GM23338 (cell line): ENCODE data around the gene SPSB4. TPM values are rescaled to one million over a fixed set of nuclear protein-coding genes. Genes with fewer than 3 reads are reported as not detected.

Experiments
- ATAC-seq: fragments of 200-7000 bp; cut with Tn5 transposase; 3 replicates; pipeline ENCODE4 v1.9.1; 2020
- DNase-seq: peaks from one replicate; pipeline ENCODE4 v3.0.0-alpha.2; 2015; ENCODE audit warnings: low spot score
- H2AFZ ChIP-seq: fragments of 200-600 bp; sonication (generic); 2 replicates; pipeline ENCODE4 v1.8.0; 2016; ENCODE audit warnings: antibody characterized with exemption, mild to moderate bottlenecking, moderate library complexity
- H3F3A ChIP-seq: fragments of 200-600 bp; sonication (generic); replicated peaks from 2 replicates; pipeline ENCODE4 v1.8.0; 2017; ENCODE audit warnings: antibody characterized with exemption, mixed run types, low read depth
- H3K27ac ChIP-seq: fragments of 200-600 bp; sonication (generic); 2 replicates; pipeline ENCODE4 v1.6.1; 2016; ENCODE audit warnings: low read depth
- H3K27me3 ChIP-seq: fragments of 200-600 bp; sonication (generic); 2 replicates; pipeline ENCODE4 v1.8.0; 2016; ENCODE audit warnings: mild to moderate bottlenecking, mixed run types, moderate library complexity; ENCODE audit not compliant: insufficient read depth
- H3K36me3 ChIP-seq: fragments of 200-600 bp; sonication (generic); 2 replicates; pipeline ENCODE4 v1.8.0; 2016; ENCODE audit warnings: mild to moderate bottlenecking; ENCODE audit not compliant: insufficient read depth
- H3K4me1 ChIP-seq: fragments of 200-600 bp; sonication (generic); 2 replicates; pipeline ENCODE4 v1.8.0; 2016; ENCODE audit warnings: mild to moderate bottlenecking, moderate library complexity; ENCODE audit not compliant: insufficient read depth
- H3K4me2 ChIP-seq: fragments of 200-600 bp; sonication (generic); 2 replicates; pipeline ENCODE4 v1.7.1; 2017; ENCODE audit warnings: mixed run types
- H3K4me3 ChIP-seq: fragments of 200-600 bp; sonication (generic); 2 replicates; pipeline ENCODE4 v1.6.1; 2016; ENCODE audit warnings: mixed run types
- H3K79me2 ChIP-seq: fragments of 200-600 bp; sonication (generic); replicated peaks from 2 replicates; pipeline ENCODE4 v1.8.0; 2017; ENCODE audit warnings: mild to moderate bottlenecking; ENCODE audit not compliant: insufficient read depth
- H3K9me2 ChIP-seq: fragments of 200-600 bp; sonication (generic); 2 replicates; pipeline ENCODE4 v1.8.0; 2017; ENCODE audit not compliant: insufficient read depth
- H4K20me1 ChIP-seq: fragments of 200-600 bp; sonication (generic); replicated peaks from 2 replicates; pipeline ENCODE4 v1.8.0; 2017; ENCODE audit warnings: mild to moderate bottlenecking; ENCODE audit not compliant: insufficient read depth
- H3K27ac Mint-ChIP-seq: 2 replicates; pipeline ENCODE4 v1.8.0; 2020; ENCODE audit warnings: inconsistent platforms, mild to moderate bottlenecking, moderate library complexity, mixed read lengths
- H3K27me3 Mint-ChIP-seq: 3 replicates; pipeline ENCODE4 v1.8.0; 2022; ENCODE audit warnings: low read depth, mild to moderate bottlenecking, moderate library complexity, mixed read lengths, inconsistent platforms; ENCODE audit not compliant: insufficient read depth, poor library complexity
- H3K36me3 Mint-ChIP-seq: 3 replicates; pipeline ENCODE4 v1.8.0; 2021; ENCODE audit warnings: low read depth, mild to moderate bottlenecking, inconsistent platforms, moderate library complexity, mixed read lengths
- H3K4me1 Mint-ChIP-seq: 3 replicates; pipeline ENCODE4 v1.8.0; 2020; ENCODE audit warnings: mild to moderate bottlenecking, inconsistent platforms, mixed read lengths
- H3K4me3 Mint-ChIP-seq: 3 replicates; pipeline ENCODE4 v1.8.0; 2021; ENCODE audit warnings: moderate library complexity, mild to moderate bottlenecking, inconsistent platforms, mixed read lengths
- H3K9me3 Mint-ChIP-seq: 3 replicates; pipeline ENCODE4 v1.8.0; 2020; ENCODE audit warnings: moderate library complexity, mild to moderate bottlenecking, inconsistent platforms, mixed read lengths
- CREB1 ChIP-seq: fragments of 250-450 bp; sonication (Bioruptor Pico); IDR thresholded peaks from 2 replicates; pipeline ENCODE4 v1.5.0; 2020; ENCODE audit warnings: low read depth, mild to moderate bottlenecking, moderate library complexity
- CTCF ChIP-seq, 2 experiments: fragments of 200-600 bp in 1 of 2; sonication (generic) in 1 of 2; conservative IDR thresholded peaks; 2 replicates each; pipeline versions ENCODE4 v1.5.1 to v1.6.1; 2016 to 2017; ENCODE audit warnings: antibody characterized with exemption in 2 of 2, low read depth in 2 of 2, mild to moderate bottlenecking in 2 of 2, moderate library complexity in 1 of 2
- ETS1 ChIP-seq: IDR thresholded peaks from 2 replicates; pipeline ENCODE4 v1.6.1; 2016; ENCODE audit warnings: antibody characterized with exemption
- EZH2 ChIP-seq: fragments of 200-600 bp; sonication (generic); IDR thresholded peaks from one replicate; pipeline ENCODE4 v1.8.0; 2017; ENCODE audit warnings: antibody characterized with exemption, mild to moderate bottlenecking, low read depth; ENCODE audit not compliant: unreplicated experiment
- EZH2phosphoT487 ChIP-seq: fragments of 200-600 bp; sonication (generic); IDR thresholded peaks from one replicate; pipeline ENCODE4 v1.8.1; 2018; ENCODE audit warnings: antibody characterized with exemption; ENCODE audit not compliant: unreplicated experiment
- JUNB ChIP-seq: IDR thresholded peaks from one replicate; pipeline ENCODE4 v1.6.1; 2016; ENCODE audit warnings: antibody characterized with exemption; ENCODE audit not compliant: unreplicated experiment
- NANOG ChIP-seq: IDR thresholded peaks from 2 replicates; pipeline ENCODE4 v1.6.1; 2016; ENCODE audit warnings: antibody characterized with exemption, borderline replicate concordance
- POLR2AphosphoS5 ChIP-seq: IDR thresholded peaks from 2 replicates; pipeline ENCODE4 v1.6.1; 2016; ENCODE audit warnings: antibody characterized with exemption, low read depth
- REST ChIP-seq: IDR thresholded peaks from one replicate; pipeline ENCODE4 v1.6.1; 2018; ENCODE audit warnings: antibody characterized with exemption; ENCODE audit not compliant: unreplicated experiment
- STAT1 ChIP-seq: IDR thresholded peaks from one replicate; pipeline ENCODE4 v1.6.1; 2016; ENCODE audit warnings: antibody characterized with exemption; ENCODE audit not compliant: unreplicated experiment
- ZNF114 ChIP-seq: fragments of 250-450 bp; sonication (Bioruptor Pico); IDR thresholded peaks from 2 replicates; pipeline ENCODE4 v1.5.0; 2020; ENCODE audit warnings: mild to moderate bottlenecking, moderate library complexity
- ZNF331 ChIP-seq: fragments of 250-450 bp; sonication (Bioruptor Pico); IDR thresholded peaks from 2 replicates; pipeline ENCODE4 v1.5.0; 2020; ENCODE audit warnings: low read depth, mild to moderate bottlenecking, moderate library complexity
- ZNF462 ChIP-seq: fragments of 250-450 bp; sonication (Bioruptor Pico); IDR thresholded peaks from 2 replicates; pipeline ENCODE4 v1.5.0; 2020; ENCODE audit warnings: mild to moderate bottlenecking, moderate library complexity
- polyA plus RNA-seq: library from polyadenylated mRNA; unstranded; fragments of >200 nt; fragmentation: Nextera tagmentation; extraction: Ambion mirVana; gene quantifications from 2 replicates; pipeline ENCODE4 v1.2.1, GENCODE V29; 2016
- total RNA-seq: library from RNA; depleted of rRNA; stranded (reverse); fragments of >200 nt; shearing (Covaris generic); gene quantifications from 2 replicates; pipeline ENCODE4 v1.2.3, GENCODE V29; 2014

The SPSB4 gene
- total and polyA plus RNA-seq, 2 experiments from 2014 or later = 6.7 to 25.9 TPM

GRCh38 chr3:141086188-141086587 lies 35.0 kb downstream of the SPSB4 start:
- Mint-ChIP-seq H3K9me3 (no peaks in the 10 kb centered on the region), H3K4me1 (peaks cover 81% of the 10 kb centered on the region), H3K27me3 (peaks cover 12% of the 10 kb centered on the region), H3K27ac (no peak overlapping the region), H3K4me3 (no peak overlapping the region), H3K36me3 (no peaks in the 10 kb centered on the region)
- Histone ChIP-seq H4K20me1 (no peaks in the 10 kb centered on the region; the same call in 1 of the 2 replicates), H3K79me2 (peaks cover 5% of the 10 kb centered on the region; the same call in 1 of the 2 replicates), H2AFZ (no peak overlapping the region), H3K27ac (no peak overlapping the region), H3K4me2 (no peak overlapping the region), H3K4me1 (peaks cover 26% of the 10 kb centered on the region), H3K36me3 (no peaks in the 10 kb centered on the region), H3F3A (no peaks in the 10 kb centered on the region), H3K27me3 (no peaks in the 10 kb centered on the region), H3K9me2 (no peaks in the 10 kb centered on the region), H3K4me3 (no peak overlapping the region)
- TF ChIP-seq ZNF331 (no peak), STAT1 (no peak), EZH2 (no peak), CREB1 (CRISPR knock-in tag) (no peak), EZH2phosphoT487 (no peak), REST (no peak), NANOG (no peak), POLR2AphosphoS5 (no peak), ZNF114 (CRISPR knock-in tag) (no peak), ETS1 (no peak), ZNF462 (no peak), CTCF (conservative IDR thresholded peaks at IDR 0.05; ENCODE audit: low read depth in 2 of 2) (no peak), JUNB (no peak)
- no peak for ATAC-seq
- no peak for DNase-seq
